ENCODE measurements around the gene TMEM178A. TPM values are rescaled to one million over a fixed set of nuclear protein-coding genes. Genes with fewer than 3 reads are reported as not detected.

The TMEM178A gene
- total and polyA plus RNA-seq, 7 donors: 0.10 to 1.6 (median 0.46) TPM

DNA sequence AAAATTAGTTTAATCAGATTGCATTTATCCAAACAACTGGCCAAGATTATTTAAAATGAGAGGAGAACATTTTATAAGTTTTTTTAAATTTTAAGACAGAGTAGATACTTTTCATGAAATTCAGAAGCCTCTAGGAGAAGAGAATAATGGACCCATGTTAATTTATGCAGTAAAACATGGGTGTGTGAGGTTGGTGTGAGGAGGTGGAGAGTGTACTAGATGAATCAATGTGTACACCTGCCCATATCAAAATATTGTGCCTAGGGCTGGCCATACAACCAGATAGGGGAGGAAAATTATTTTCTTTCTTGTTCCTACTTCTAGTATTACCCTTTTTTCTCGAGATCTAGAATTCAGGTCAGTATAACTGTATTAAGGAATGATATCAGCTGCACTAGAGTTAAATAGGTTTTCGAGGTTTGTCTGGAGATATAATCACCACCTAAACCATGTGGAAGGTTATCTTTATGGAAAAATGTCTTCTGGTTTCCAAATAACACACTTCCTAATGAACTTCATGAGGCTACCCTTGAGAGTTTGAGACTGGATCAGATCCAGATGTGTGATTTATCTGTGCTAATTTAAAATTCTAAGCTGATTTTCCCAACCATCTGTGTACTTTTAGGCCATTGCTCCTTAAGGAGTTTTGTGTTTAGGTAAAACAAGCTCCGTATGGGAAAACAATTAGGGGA, 37.6 kb downstream of the TMEM178A start:
- peaks cover 16% of the 10 kb centered on the region for H3K9me3 ChIP-seq
- H3K4me3 ChIP-seq: no peak overlapping the region
- H3K4me1 ChIP-seq: no peaks in the 10 kb centered on the region
- 65 to 71% (median 69%) methylated on average over 3 of the region's 3 CpGs for WGBS, 3 donors
- DNase-seq: no peak
- H3K36me3 ChIP-seq (ENCODE audit: insufficient read depth in 1 of 2, low read depth in 1 of 2): no peaks in the 10 kb centered on the region
- TF ChIP-seq, protein P1, sequence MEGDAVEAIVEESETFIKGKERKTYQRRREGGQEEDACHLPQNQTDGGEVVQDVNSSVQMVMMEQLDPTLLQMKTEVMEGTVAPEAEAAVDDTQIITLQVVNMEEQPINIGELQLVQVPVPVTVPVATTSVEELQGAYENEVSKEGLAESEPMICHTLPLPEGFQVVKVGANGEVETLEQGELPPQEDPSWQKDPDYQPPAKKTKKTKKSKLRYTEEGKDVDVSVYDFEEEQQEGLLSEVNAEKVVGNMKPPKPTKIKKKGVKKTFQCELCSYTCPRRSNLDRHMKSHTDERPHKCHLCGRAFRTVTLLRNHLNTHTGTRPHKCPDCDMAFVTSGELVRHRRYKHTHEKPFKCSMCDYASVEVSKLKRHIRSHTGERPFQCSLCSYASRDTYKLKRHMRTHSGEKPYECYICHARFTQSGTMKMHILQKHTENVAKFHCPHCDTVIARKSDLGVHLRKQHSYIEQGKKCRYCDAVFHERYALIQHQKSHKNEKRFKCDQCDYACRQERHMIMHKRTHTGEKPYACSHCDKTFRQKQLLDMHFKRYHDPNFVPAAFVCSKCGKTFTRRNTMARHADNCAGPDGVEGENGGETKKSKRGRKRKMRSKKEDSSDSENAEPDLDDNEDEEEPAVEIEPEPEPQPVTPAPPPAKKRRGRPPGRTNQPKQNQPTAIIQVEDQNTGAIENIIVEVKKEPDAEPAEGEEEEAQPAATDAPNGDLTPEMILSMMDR (IDR thresholded peaks at IDR 0.05): no peak
- intact Hi-C loops (cut with DNase I): no loop called here
- no peak for ATAC-seq
- H3K27ac ChIP-seq: no peak overlapping the region
- H3K27me3 ChIP-seq (ENCODE audit: insufficient read depth in 3 of 3, low read length in 2 of 3): no peaks in the 10 kb centered on the region

GRCh38 chr2:39704540-39704939, 38.8 kb downstream of the TMEM178A start:
- WGBS, 3 donors: 72 to 77% (median 75%) methylated on average over 3 of the region's 3 CpGs
- peaks cover 16% of the 10 kb centered on the region for H3K9me3 ChIP-seq

DNA sequence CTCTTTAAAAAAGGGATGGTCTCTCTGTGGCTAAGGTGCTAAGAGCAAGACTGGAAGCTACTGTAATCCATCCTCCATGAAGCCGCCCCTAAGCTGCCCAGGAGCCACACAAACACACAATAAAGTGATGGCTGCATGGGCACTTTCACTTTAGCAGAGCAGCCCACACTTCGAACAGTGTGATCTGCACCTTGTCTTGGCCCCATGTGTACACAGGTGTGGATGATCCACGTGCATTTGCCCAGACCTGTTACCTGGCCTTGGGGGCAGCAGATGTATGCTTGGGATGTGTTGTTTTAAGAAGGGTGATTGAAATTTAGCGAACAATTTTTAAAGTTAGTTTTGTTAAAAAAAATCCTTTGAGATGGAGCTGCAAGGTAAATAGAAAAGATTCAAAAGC, 39.9 kb downstream of the TMEM178A start:
- Histone ChIP-seq H3K9me3 (peaks cover 16% of the 10 kb centered on the region), H3K36me3 (ENCODE audit: insufficient read depth in 1 of 2, low read depth in 1 of 2) (no peaks in the 10 kb centered on the region), H3K4me1 (no peaks in the 10 kb centered on the region), H3K27me3 (ENCODE audit: insufficient read depth in 3 of 3, low read length in 2 of 3) (no peaks in the 10 kb centered on the region), H3K27ac (no peak overlapping the region), H3K4me3 (no peak overlapping the region)
- intact Hi-C loops (cut with DNase I): no loop called here
- DNase-seq (no peak), ATAC-seq (no peak)
- WGBS, 3 donors: 90% methylated on average over 4 of the region's 4 CpGs
- TF ChIP-seq, protein P1 (IDR thresholded peaks at IDR 0.05): no peak

More at GRCh38 chr2:39704540-39704939, 38.8 kb downstream of the TMEM178A start:
- intact Hi-C loops (cut with DNase I): no loop called here
- no peaks in the 10 kb centered on the region for H3K36me3 ChIP-seq (ENCODE audit: insufficient read depth in 1 of 2, low read depth in 1 of 2)
- H3K4me3 ChIP-seq: no peak overlapping the region
- ATAC-seq (no peak), DNase-seq (no peak)
- H3K4me1 ChIP-seq: no peaks in the 10 kb centered on the region
- no peaks in the 10 kb centered on the region for H3K27me3 ChIP-seq (ENCODE audit: insufficient read depth in 3 of 3, low read length in 2 of 3)
- no peak overlapping the region for H3K27ac ChIP-seq
- TF ChIP-seq, protein P1 (IDR thresholded peaks at IDR 0.05): no peak

GRCh38 chr2:39706312-39706711, 40.6 kb downstream of the TMEM178A start:
- no peak overlapping the region for H3K27ac ChIP-seq
- TF ChIP-seq, protein P1 (IDR thresholded peaks at IDR 0.05): no peak
- DNase-seq (no peak), ATAC-seq (no peak)
- H3K4me3 ChIP-seq: no peak overlapping the region
- H3K4me1 ChIP-seq: no peaks in the 10 kb centered on the region
- WGBS, 3 donors: 93 to 100% (median 96%) methylated on average over 1 of the region's 1 CpG
- intact Hi-C loops (cut with DNase I): no loop called here
- no peaks in the 10 kb centered on the region for H3K27me3 ChIP-seq (ENCODE audit: insufficient read depth in 3 of 3, low read length in 2 of 3)
- H3K9me3 ChIP-seq: peaks cover 10% of the 10 kb centered on the region
- H3K36me3 ChIP-seq (ENCODE audit: insufficient read depth in 1 of 2, low read depth in 1 of 2): no peaks in the 10 kb centered on the region

DNA sequence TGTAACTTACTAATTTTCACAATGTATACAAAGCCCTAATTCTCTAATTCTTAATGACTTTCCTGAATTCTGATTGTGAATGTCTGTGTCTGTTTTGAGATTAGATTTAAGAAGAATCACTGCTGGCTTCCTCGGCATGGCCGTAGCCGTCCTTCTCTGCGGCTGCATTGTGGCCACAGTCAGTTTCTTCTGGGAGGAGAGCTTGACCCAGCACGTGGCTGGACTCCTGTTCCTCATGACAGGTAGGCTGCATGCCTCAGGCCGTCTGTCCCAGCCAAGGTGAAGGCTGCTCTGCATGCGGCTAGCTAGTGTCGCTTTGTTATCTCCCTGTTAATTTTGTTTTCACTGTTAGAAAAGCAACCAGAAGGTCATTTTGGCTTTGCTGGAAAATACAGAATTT, 41.2 kb downstream of the TMEM178A start:
- intact Hi-C loops (cut with DNase I): no loop called here
- Histone ChIP-seq H3K27ac (no peak overlapping the region), H3K9me3 (peaks cover 3% of the 10 kb centered on the region), H3K36me3 (ENCODE audit: insufficient read depth in 1 of 2, low read depth in 1 of 2) (no peaks in the 10 kb centered on the region), H3K27me3 (ENCODE audit: insufficient read depth in 3 of 3, low read length in 2 of 3) (no peaks in the 10 kb centered on the region), H3K4me1 (no peaks in the 10 kb centered on the region), H3K4me3 (no peak overlapping the region)
- ATAC-seq (no peak), DNase-seq (no peak)
- WGBS, 3 donors: 95 to 98% (median 97%) methylated on average over 8 of the region's 8 CpGs
- TF ChIP-seq, protein P1 (IDR thresholded peaks at IDR 0.05): no peak
